ENCODE data around the gene MGARP. TPM values are rescaled to one million over a fixed set of nuclear protein-coding genes. Genes with fewer than 3 reads are reported as not detected.

MGARP gene
- total and polyA plus RNA-seq, 2 of the 4 experiments (the other 2 are of a cell fraction) = 34.7 to 35.0 TPM

DNA sequence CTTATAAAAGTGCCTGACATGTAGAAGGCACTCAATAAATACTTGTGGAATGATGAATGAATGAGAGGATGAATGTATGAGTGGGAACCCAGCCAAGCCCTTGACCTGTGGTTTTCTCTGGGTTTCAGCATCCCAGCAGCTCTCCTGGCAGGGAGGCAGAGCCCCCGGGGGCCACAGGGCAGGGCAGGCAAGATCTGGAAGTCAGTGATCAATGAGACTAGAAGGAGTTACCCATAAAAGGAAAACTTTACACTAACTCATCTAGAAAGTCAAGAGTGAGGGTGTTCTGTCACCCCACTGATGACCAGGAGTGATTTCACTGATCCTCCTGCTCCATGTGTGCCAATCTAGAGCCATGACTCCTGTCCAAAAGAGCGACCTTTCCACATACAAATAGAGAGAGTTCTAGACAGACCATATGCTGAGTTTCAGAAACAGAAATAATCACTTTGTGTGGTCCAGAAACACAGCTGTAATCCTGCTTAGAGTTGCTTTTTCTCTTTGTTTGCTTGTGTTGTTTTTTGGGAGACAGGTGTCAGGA, 37.4 kb downstream of the MGARP start:
- Histone ChIP-seq H3K27me3 (ENCODE audit: control insufficient read depth, insufficient read depth, low read length) (no peaks in the 10 kb centered on the region), H3K9ac (ENCODE audit: low read depth, low read length) (no peak overlapping the region), H2AFZ (replicated peaks; ENCODE audit: low read length, poor library complexity) (peak overlapping the region; percentile 36), H4K5ac (ENCODE audit: low read depth, low read length) (peak overlapping the region; percentile 65), H3K56ac (ENCODE audit: extremely low read depth, insufficient read depth, low read length) (peak overlapping the region; percentile 55; the same call in 1 of the 2 replicates), H3K79me1 (ENCODE audit: low read depth in 1 of 2, low read length in 2 of 2) (no peaks in the 10 kb centered on the region; a peak in 1 of 4 replicates), H4K8ac (ENCODE audit: low read depth in 2 of 2, low read length in 2 of 2) (peak overlapping the region; percentile 46 to 85), H3K14ac (replicated peaks; ENCODE audit: low read depth, low read length) (peak overlapping the region; percentile 49), H3K18ac (ENCODE audit: low read depth, low read length) (peak overlapping the region; percentile 59), H4K20me1 (ENCODE audit: insufficient read depth, low read length) (no peaks in the 10 kb centered on the region), H4K91ac (ENCODE audit: insufficient read depth, low read depth, low read length) (peak overlapping the region; percentile 86), H3K4me1 (ENCODE audit: control insufficient read depth, insufficient read depth, low read length) (peaks cover 31% of the 10 kb centered on the region), H3K23ac (ENCODE audit: low read depth, low read length) (peak overlapping the region; percentile 92), H3K4me2 (ENCODE audit: low read depth, low read length) (peak overlapping the region; percentile 13; the same call in 1 of the 2 replicates), H2AK5ac (ENCODE audit: low read depth, low read length) (peak overlapping the region; percentile 83), H3K9me1 (ENCODE audit: insufficient read depth, low read length) (peaks cover 9% of the 10 kb centered on the region), H2AK9ac (replicated peaks; ENCODE audit: low read depth, low read length, poor library complexity) (no peak overlapping the region), H3K9me3 (ENCODE audit: control insufficient read depth, insufficient read depth, low read length) (0 out of 2 replicates have a peak, but pooled peaks cover 2% of the 10 kb centered on the region), H2BK15ac (ENCODE audit: low read depth, low read length) (peak overlapping the region; percentile 83), H3K27ac (ENCODE audit: insufficient read depth, low read length) (peak overlapping the region; percentile 59), H3K36me3 (ENCODE audit: control insufficient read depth, insufficient read depth, low read length) (no peaks in the 10 kb centered on the region), H3K4me3 (ENCODE audit: insufficient read depth, low read depth, low read length) (no peak overlapping the region), H2BK20ac (ENCODE audit: low read depth, low read length) (peak overlapping the region; percentile 97), H2BK5ac (ENCODE audit: low read depth, low read length, poor library complexity, severe bottlenecking) (peak overlapping the region; percentile 79), H3K4ac (ENCODE audit: low read depth, low read length) (peak overlapping the region; percentile 94), H2BK120ac (ENCODE audit: low read depth, low read length) (peak overlapping the region; percentile 93)
- dilution Hi-C loops (cut with HindIII; ENCODE audit: low sequenced_read_pairs, unreplicated experiment) = no loop called here
- DNase-seq (peak; percentile 62), ATAC-seq (ENCODE audit: low read depth) (no peak)
- no peak for TF ChIP-seq CTCF (conservative IDR thresholded peaks at IDR 0.05; ENCODE audit: low read depth, low read length)
- no peak for TF ChIP-seq CHD1 (IDR thresholded peaks at IDR 0.05; ENCODE audit: low read depth, low read length)
- no peak for TF ChIP-seq FOS (IDR thresholded peaks at IDR 0.05; ENCODE audit: low read depth, low read length)
- TF ChIP-seq RFX5 (IDR thresholded peaks at IDR 0.05; ENCODE audit: low read depth, low read length) = no peak
- TF ChIP-seq MAFK (IDR thresholded peaks at IDR 0.05; ENCODE audit: low read depth, low read length) = no peak
- no peak for TF ChIP-seq NFE2L2 (IDR thresholded peaks at IDR 0.05; ENCODE audit: low read depth, low read length)
- no peak for TF ChIP-seq USF2 (IDR thresholded peaks at IDR 0.05; ENCODE audit: low read depth, low read length)
- TF ChIP-seq CEBPB (IDR thresholded peaks at IDR 0.05; ENCODE audit: low read depth, low read length) = no peak
- TF ChIP-seq MXI1 (IDR thresholded peaks at IDR 0.05; ENCODE audit: borderline replicate concordance, low read depth, low read length) = no peak
- no CpG with 5 or more reads among the region's 2 CpGs for WGBS, 2 experiments (ENCODE audit: extremely low coverage in 2 of 2, insufficient read length in 1 of 2)
- ChIA-PET CTCF (no interaction called here), POLR2A (ENCODE audit: unreplicated experiment) (no interaction called here)
- in situ Hi-C loops (cut with MboI; ENCODE audit: low sequenced_read_pairs) = no loop called here
- intact Hi-C loops (cut with micrococcal nuclease) = no loop called here
- BruUV-seq (replicated peaks) = no TSS peak

Measured in IMR-90 (cell line).